GM18519 (cell line): ENCODE results near the gene LCNL1.

Experiments
- ATAC-seq: cut with Tn5 transposase; IDR thresholded peaks from one replicate; pipeline ENCODE4 v1.9.1; 2021; ENCODE audit warnings: mild to moderate bottlenecking, moderate library complexity; ENCODE audit not compliant: unreplicated experiment, low FRiP score

The LCNL1 gene

GRCh38 chr9:136946228-136947027 lies 36.4 kb upstream of the LCNL1 start:
- no peak for ATAC-seq

GRCh38 chr9:136947028-136947891 lies 35.5 kb upstream of the LCNL1 start:
- no peak for ATAC-seq

- ATAC-seq = no peak
Measured at GRCh38 chr9:136947955-136948510, 34.8 kb upstream of the LCNL1 start.

GRCh38 chr9:136949239-136949816 lies 33.5 kb upstream of the LCNL1 start:
- no peak for ATAC-seq

GRCh38 chr9:136949817-136950655 lies 32.8 kb upstream of the LCNL1 start:
- ATAC-seq = peak; percentile 67

- no peak for ATAC-seq
Measured at GRCh38 chr9:136950656-136951276, 32.0 kb upstream of the LCNL1 start.

- ATAC-seq = no peak
Measured at GRCh38 chr9:136951541-136952320, 31.1 kb upstream of the LCNL1 start, which contains the start of gene LCN12. Gene LCN12, plus strand, starts transcription at chr9:136952273. Its CDS starts 55 bp downstream, at chr9:136952328.

GRCh38 chr9:136952321-136952850 lies 30.4 kb upstream of the LCNL1 start:
- ATAC-seq = no peak

- ATAC-seq = no peak
Measured at GRCh38 chr9:136952876-136953770, 29.7 kb upstream of the LCNL1 start.

GRCh38 chr9:136953771-136954269 lies 29.0 kb upstream of the LCNL1 start:
- no peak for ATAC-seq

- ATAC-seq = no peak
Measured at GRCh38 chr9:136954270-136955083, 28.3 kb upstream of the LCNL1 start.

- ATAC-seq = no peak
Measured at GRCh38 chr9:136955202-136955942, 27.4 kb upstream of the LCNL1 start.

- ATAC-seq = no peak
Measured at GRCh38 chr9:136955943-136956335, 26.9 kb upstream of the LCNL1 start.

GRCh38 chr9:136956604-136957003 lies 26.2 kb upstream of the LCNL1 start:
- ATAC-seq = no peak

GRCh38 chr9:136957461-136957860 lies 25.3 kb upstream of the LCNL1 start:
- no peak for ATAC-seq

- ATAC-seq = no peak
Measured at GRCh38 chr9:136957901-136958300, 24.9 kb upstream of the LCNL1 start.
